ENCODE measurements around the gene FANCC. TPM values are rescaled to one million over a fixed set of nuclear protein-coding genes. Genes with fewer than 3 reads are reported as not detected.

The FANCC gene
- total RNA-seq, 1 donor: 5.4 TPM

DNA sequence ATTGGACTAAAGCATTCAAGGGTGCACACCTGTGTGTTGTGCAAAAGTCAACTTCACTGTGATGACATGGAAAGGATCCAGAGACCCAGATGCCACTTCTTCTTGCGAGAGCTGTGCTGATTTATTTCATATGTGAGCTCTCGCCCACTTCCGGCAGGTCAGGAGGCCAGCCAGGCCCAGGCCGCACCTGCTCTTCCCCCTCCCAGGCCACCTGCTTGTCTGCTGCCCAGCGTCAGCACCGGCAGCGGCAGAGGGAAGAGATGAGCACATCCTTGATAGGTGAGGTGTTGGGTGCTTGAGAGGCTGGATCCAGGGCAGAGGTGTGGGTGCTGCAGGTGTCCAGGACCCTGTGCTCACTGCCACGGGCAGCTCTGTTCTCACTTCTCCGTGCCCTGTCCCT, 242.9 kb downstream of the FANCC start:
- no peak overlapping the region for H3K4me3 ChIP-seq (ENCODE audit: insufficient read depth, low read length)
- no peak overlapping the region for H2AFZ ChIP-seq (ENCODE audit: low read length)
- TF ChIP-seq, protein P1, sequence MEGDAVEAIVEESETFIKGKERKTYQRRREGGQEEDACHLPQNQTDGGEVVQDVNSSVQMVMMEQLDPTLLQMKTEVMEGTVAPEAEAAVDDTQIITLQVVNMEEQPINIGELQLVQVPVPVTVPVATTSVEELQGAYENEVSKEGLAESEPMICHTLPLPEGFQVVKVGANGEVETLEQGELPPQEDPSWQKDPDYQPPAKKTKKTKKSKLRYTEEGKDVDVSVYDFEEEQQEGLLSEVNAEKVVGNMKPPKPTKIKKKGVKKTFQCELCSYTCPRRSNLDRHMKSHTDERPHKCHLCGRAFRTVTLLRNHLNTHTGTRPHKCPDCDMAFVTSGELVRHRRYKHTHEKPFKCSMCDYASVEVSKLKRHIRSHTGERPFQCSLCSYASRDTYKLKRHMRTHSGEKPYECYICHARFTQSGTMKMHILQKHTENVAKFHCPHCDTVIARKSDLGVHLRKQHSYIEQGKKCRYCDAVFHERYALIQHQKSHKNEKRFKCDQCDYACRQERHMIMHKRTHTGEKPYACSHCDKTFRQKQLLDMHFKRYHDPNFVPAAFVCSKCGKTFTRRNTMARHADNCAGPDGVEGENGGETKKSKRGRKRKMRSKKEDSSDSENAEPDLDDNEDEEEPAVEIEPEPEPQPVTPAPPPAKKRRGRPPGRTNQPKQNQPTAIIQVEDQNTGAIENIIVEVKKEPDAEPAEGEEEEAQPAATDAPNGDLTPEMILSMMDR (IDR thresholded peaks at IDR 0.05; ENCODE audit: extremely low read depth, low read depth, low read length): no peak
- H3K4me1 ChIP-seq (ENCODE audit: insufficient read depth, low read length): peaks cover 7% of the 10 kb centered on the region
- peaks cover 82% of the 10 kb centered on the region for H3K36me3 ChIP-seq (ENCODE audit: insufficient read depth, low read length)
- no peaks in the 10 kb centered on the region for H3K9me3 ChIP-seq (ENCODE audit: low read depth, low read length)
- DNase-seq (ENCODE audit: insufficient read length, low spot score, missing footprints): peak; percentile 31
- H3K27me3 ChIP-seq (ENCODE audit: insufficient read depth, low read length): no peaks in the 10 kb centered on the region
- H3K4me2 ChIP-seq (ENCODE audit: insufficient read depth, low read length): no peak overlapping the region
- peaks cover 92% of the 10 kb centered on the region for H4K20me1 ChIP-seq (ENCODE audit: insufficient read depth, low read length)
- no peak overlapping the region for H3K27ac ChIP-seq (ENCODE audit: low read depth, low read length)
- peaks cover 100% of the 10 kb centered on the region for H3K79me2 ChIP-seq (ENCODE audit: insufficient read depth, low read length)

- peaks cover 100% of the 10 kb centered on the region for H3K79me2 ChIP-seq (ENCODE audit: insufficient read depth, low read length)
- peak; percentile 43 for DNase-seq (ENCODE audit: insufficient read length, low spot score, missing footprints)
- no peak overlapping the region for H3K4me2 ChIP-seq (ENCODE audit: insufficient read depth, low read length)
- no peak overlapping the region for H3K27ac ChIP-seq (ENCODE audit: low read depth, low read length)
- no peaks in the 10 kb centered on the region for H3K27me3 ChIP-seq (ENCODE audit: insufficient read depth, low read length)
- H4K20me1 ChIP-seq (ENCODE audit: insufficient read depth, low read length): peaks cover 93% of the 10 kb centered on the region
- no peak overlapping the region for H3K4me3 ChIP-seq (ENCODE audit: insufficient read depth, low read length)
- H3K4me1 ChIP-seq (ENCODE audit: insufficient read depth, low read length): peaks cover 7% of the 10 kb centered on the region
- no peak overlapping the region for H2AFZ ChIP-seq (ENCODE audit: low read length)
- TF ChIP-seq, protein P1 (IDR thresholded peaks at IDR 0.05; ENCODE audit: extremely low read depth, low read depth, low read length): no peak
- peaks cover 81% of the 10 kb centered on the region for H3K36me3 ChIP-seq (ENCODE audit: insufficient read depth, low read length)
- no peaks in the 10 kb centered on the region for H3K9me3 ChIP-seq (ENCODE audit: low read depth, low read length)
These were observed 243.6 kb downstream of the FANCC start for GRCh38 chr9:95073918-95074317.

DNA sequence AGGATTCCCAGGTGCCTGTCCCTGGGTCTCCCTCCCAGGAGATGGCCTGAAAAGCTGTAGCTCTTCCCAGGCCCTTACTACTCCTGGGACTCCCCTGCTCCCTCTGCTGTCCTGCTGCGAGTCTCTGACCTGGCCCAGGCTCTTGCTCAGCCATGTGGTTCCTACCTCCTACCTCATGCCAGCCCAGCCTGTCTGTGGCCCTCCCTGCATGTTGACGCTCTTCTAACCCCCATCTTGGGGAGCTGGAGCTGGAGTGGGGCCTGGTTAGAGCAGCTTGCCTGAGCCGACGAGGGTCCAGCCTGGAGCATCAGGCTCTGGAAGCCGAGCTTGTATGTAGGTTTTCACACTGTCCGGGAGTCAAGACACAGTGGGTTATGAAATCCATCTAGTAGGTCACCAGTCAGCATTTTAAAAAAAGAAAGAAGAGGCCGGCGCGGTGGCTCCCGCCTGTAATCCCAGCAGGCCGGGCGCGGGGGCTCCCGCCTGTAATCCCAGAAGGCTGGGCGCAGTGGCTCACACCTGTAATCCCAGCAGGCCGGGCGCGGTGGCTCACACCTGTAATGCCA, 244.4 kb downstream of the FANCC start:
- no peak overlapping the region for H3K4me2 ChIP-seq (ENCODE audit: insufficient read depth, low read length)
- peak; percentile 85 for DNase-seq (ENCODE audit: insufficient read length, low spot score, missing footprints)
- H3K36me3 ChIP-seq (ENCODE audit: insufficient read depth, low read length): peaks cover 81% of the 10 kb centered on the region
- no peaks in the 10 kb centered on the region for H3K27me3 ChIP-seq (ENCODE audit: insufficient read depth, low read length)
- H3K4me3 ChIP-seq (ENCODE audit: insufficient read depth, low read length): no peak overlapping the region
- peaks cover 9% of the 10 kb centered on the region for H3K4me1 ChIP-seq (ENCODE audit: insufficient read depth, low read length)
- H3K27ac ChIP-seq (ENCODE audit: low read depth, low read length): no peak overlapping the region
- H4K20me1 ChIP-seq (ENCODE audit: insufficient read depth, low read length): peaks cover 93% of the 10 kb centered on the region
- H3K79me2 ChIP-seq (ENCODE audit: insufficient read depth, low read length): peaks cover 100% of the 10 kb centered on the region
- TF ChIP-seq, protein P1 (IDR thresholded peaks at IDR 0.05; ENCODE audit: extremely low read depth, low read depth, low read length): peak; percentile 26
- H2AFZ ChIP-seq (ENCODE audit: low read length): no peak overlapping the region
- no peaks in the 10 kb centered on the region for H3K9me3 ChIP-seq (ENCODE audit: low read depth, low read length)

- Histone ChIP-seq H2AFZ (ENCODE audit: low read length) (no peak overlapping the region), H3K27me3 (ENCODE audit: insufficient read depth, low read length) (no peaks in the 10 kb centered on the region), H3K4me2 (ENCODE audit: insufficient read depth, low read length) (no peak overlapping the region), H3K4me3 (ENCODE audit: insufficient read depth, low read length) (no peak overlapping the region), H3K9me3 (ENCODE audit: low read depth, low read length) (no peaks in the 10 kb centered on the region), H3K4me1 (ENCODE audit: insufficient read depth, low read length) (peaks cover 16% of the 10 kb centered on the region), H3K79me2 (ENCODE audit: insufficient read depth, low read length) (peaks cover 100% of the 10 kb centered on the region), H4K20me1 (ENCODE audit: insufficient read depth, low read length) (peaks cover 92% of the 10 kb centered on the region), H3K36me3 (ENCODE audit: insufficient read depth, low read length) (peaks cover 81% of the 10 kb centered on the region), H3K27ac (ENCODE audit: low read depth, low read length) (peak overlapping the region; percentile 18)
- TF ChIP-seq, protein P1 (IDR thresholded peaks at IDR 0.05; ENCODE audit: extremely low read depth, low read depth, low read length): no peak
- DNase-seq (ENCODE audit: insufficient read length, low spot score, missing footprints): no peak
These were observed 245.6 kb downstream of the FANCC start for GRCh38 chr9:95071925-95072324.

Measured in osteoblast (primary cell).